ENCODE results near the gene RPS14. TPM values are rescaled to one million over a fixed set of nuclear protein-coding genes. Genes with fewer than 3 reads are reported as not detected.

RPS14 gene
- total and polyA plus RNA-seq, 9 of the 15 experiments (the other 6 are each of a cell fraction or from before 2014, with no cell fraction given), result 1,824 to 5,983 (median 3,017) TPM

- TF ChIP-seq CREM (IDR thresholded peaks at IDR 0.05; ENCODE audit: low read depth) (peak; percentile 69), HMBOX1 (IDR thresholded peaks at IDR 0.05) (no peak), SREBF2 (CRISPR knock-in tag; IDR thresholded peaks at IDR 0.05) (no peak), NELFE (IDR thresholded peaks at IDR 0.05; ENCODE audit: insufficient read depth, insufficient read length) (no peak), ILF3 (IDR thresholded peaks at IDR 0.05; ENCODE audit: borderline replicate concordance) (no peak), ATF1 (CRISPR knock-in tag; IDR thresholded peaks at IDR 0.05) (no peak), ATF1 (tag; IDR thresholded peaks at IDR 0.05) (peak; percentile 61), ZNF277 (CRISPR knock-in tag; IDR thresholded peaks at IDR 0.05; ENCODE audit: borderline replicate concordance) (no peak), CHD2 (IDR thresholded peaks at IDR 0.05; ENCODE audit: low read depth, low read length) (no peak), THRA (IDR thresholded peaks at IDR 0.05) (no peak), SOX6 (IDR thresholded peaks at IDR 0.05) (no peak), SRF (CRISPR knock-in tag; IDR thresholded peaks at IDR 0.05) (no peak), LARP7 (IDR thresholded peaks at IDR 0.05) (no peak), NFE2L1 (tag; IDR thresholded peaks at IDR 0.05; ENCODE audit: borderline replicate concordance, low read depth) (no peak), JUN (IDR thresholded peaks at IDR 0.05; ENCODE audit: borderline replicate concordance, low read depth, low read length) (no peak), JUN (CRISPR knock-in tag; IDR thresholded peaks at IDR 0.05; ENCODE audit: borderline replicate concordance) (no peak), MCM3 (IDR thresholded peaks at IDR 0.05) (no peak), ZKSCAN1 (IDR thresholded peaks at IDR 0.05; ENCODE audit: low read depth, low read length) (no peak), ERF (CRISPR knock-in tag; IDR thresholded peaks at IDR 0.05) (peak; percentile 17; the same call in 1 of the 2 replicates), SP2 (IDR thresholded peaks at IDR 0.05; ENCODE audit: extremely low read depth, low read depth, low read length, poor library complexity, severe bottlenecking) (no peak), ZNF507 (tag; conservative IDR thresholded peaks at IDR 0.05) (no peak), FOXJ3 (CRISPR knock-in tag; IDR thresholded peaks at IDR 0.05) (no peak), SMARCC2 (IDR thresholded peaks at IDR 0.05; ENCODE audit: low read depth) (no peak; the same call in 1 of the 2 replicates), JUND (IDR thresholded peaks at IDR 0.05; ENCODE audit: borderline replicate concordance, low read depth, low read length) (peak; percentile 50), JUND (tag; IDR thresholded peaks at IDR 0.05; ENCODE audit: borderline replicate concordance, low read depth, low read length) (no peak), ZBTB17 (CRISPR knock-in tag; IDR thresholded peaks at IDR 0.05) (0 out of 2 replicates have a peak, but pooled peaks have one; percentile 31)
Observed at GRCh38 chr5:150488519-150489359, 39.2 kb upstream of the RPS14 start (continued).
